Right renal pelvis (tissue), 4 donors: ENCODE data around the gene SDCBP2. TPM values are rescaled to one million over a fixed set of nuclear protein-coding genes. Genes with fewer than 3 reads are reported as not detected.

Experiments
- DNase-seq, 4 donors: peaks; one replicate each; pipeline ENCODE4 v3.0.0-alpha.2; 2013; ENCODE audit warnings: low read depth in 4 of 4, low spot score in 3 of 4, missing footprints in 1 of 4
- polyA plus RNA-seq, 4 donors: library from polyadenylated mRNA; unstranded; fragments of 120-200 nt; gene quantifications; one replicate each; pipeline ENCODE4 v1.2.1, GENCODE V29; 2013; ENCODE audit not compliant: insufficient read length in 4 of 4

The SDCBP2 gene
- polyA plus RNA-seq, 4 donors = 1.7 to 3.8 (median 2.4) TPM

GRCh38 chr20:1298888-1299511, 29.9 kb downstream of the SDCBP2 start:
- no peak for DNase-seq

GRCh38 chr20:1298166-1298565, 30.8 kb downstream of the SDCBP2 start:
- no peak for DNase-seq

DNA sequence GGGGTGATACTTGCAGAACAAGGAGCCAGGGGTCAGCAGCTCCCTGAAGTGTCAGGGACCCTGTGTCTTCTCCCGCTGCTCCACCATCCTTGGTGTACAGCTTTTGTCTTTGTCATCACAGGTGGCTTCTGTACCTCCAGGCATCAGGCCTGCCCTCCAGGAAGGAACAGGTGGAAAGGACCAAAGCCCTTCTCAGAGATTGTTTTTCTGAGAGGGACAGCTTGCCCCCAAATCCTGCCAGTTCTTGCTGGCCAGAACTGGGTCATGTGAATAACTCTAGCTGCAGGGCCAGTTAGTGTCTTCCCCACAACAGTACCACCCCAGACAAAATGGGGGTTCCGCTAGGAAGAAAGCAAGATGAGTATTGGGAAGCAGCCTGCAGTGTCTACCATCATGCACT, 31.5 kb downstream of the SDCBP2 start:
- no peak for DNase-seq

GRCh38 chr20:1296922-1297321, 32.0 kb downstream of the SDCBP2 start:
- DNase-seq = no peak

DNA sequence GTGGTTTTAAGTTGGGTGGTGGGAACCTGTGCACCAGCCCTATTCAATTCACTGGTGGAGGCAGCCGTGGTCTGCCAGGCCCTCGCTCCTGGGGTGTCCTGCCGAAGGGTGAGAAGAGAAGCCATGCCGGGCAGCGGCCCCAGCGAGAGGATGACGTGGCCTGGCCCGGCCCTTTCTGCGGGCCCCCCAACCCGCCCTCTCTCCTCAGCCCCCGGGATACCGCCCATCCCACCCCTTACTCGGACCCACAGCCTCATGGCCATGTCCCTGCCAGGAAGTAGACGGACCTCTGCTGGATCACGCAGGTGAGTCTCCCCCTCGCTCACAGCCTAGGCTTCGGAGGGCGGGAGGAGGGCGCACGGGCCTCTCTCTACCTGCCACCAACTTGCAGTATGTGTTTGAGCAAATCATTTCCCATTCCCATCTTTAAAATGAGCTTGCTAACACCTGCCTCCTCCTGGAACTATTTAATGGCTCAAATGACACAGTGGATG, 32.8 kb downstream of the SDCBP2 start:
- no peak for DNase-seq

DNA sequence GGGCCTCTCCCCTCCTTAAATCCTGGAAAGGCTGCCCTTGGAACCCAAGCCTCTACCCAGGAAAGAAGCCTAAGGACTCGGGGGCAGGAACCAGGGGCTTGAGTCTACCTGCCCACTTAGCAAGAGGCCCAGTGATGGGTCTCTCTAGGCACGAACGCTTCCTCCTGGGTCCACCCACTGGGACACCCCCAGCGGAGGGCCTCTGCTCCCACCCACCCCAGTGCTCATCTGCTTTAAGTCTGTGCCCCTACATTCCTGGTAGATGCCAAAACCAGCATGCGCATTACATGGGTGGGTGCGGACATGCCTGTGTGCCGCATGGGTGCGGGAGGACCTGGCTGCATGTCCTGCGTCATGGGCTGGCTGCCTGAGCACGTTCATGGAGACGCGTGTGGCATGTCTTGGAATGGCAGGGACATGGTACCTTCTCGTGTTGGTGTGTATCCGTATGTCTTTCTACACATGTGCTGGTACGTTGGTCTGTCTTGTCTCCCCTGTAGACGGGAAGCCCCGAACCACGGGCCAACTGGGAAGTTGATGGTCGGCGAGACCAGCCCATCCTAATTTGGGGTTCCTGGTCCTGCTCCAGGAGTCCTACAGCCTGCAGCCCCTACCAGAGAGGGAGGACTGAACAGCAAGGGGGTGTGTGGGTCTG, 33.5 kb downstream of the SDCBP2 start:
- no peak for DNase-seq

GRCh38 chr20:1294497-1294896, 34.4 kb downstream of the SDCBP2 start:
- no peak for DNase-seq

GRCh38 chr20:1293641-1294379, 35.1 kb downstream of the SDCBP2 start:
- DNase-seq = no peak

- no peak for DNase-seq
Measured at GRCh38 chr20:1292620-1293019, 36.3 kb downstream of the SDCBP2 start.

DNA sequence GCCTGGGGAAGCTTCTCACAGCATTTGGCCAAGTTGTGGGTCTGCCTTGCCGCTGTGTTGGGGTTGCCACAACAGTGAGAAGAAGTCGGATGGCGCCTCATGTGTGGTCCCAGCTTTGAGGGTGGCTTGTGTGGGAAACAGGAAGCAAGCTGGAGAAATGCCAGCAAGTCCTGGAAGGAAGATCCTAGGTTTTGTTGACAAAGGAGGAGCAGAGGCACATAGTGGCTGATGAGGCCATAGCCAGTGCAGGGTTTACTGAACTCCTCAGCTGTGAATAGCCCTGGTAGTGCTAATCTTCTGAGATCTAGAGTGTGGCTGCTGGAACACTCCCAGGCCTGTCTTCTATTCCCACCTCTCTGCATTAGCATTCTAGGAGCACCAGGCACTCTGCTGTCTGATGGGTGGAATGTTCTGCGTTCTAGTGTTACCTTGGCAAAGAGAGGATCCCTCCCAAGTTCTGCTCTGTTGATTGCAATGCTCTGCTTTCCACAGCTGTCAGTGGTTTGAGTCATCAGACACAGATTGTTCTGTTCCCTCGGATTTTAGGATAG, 37.7 kb downstream of the SDCBP2 start:
- no peak for DNase-seq

DNA sequence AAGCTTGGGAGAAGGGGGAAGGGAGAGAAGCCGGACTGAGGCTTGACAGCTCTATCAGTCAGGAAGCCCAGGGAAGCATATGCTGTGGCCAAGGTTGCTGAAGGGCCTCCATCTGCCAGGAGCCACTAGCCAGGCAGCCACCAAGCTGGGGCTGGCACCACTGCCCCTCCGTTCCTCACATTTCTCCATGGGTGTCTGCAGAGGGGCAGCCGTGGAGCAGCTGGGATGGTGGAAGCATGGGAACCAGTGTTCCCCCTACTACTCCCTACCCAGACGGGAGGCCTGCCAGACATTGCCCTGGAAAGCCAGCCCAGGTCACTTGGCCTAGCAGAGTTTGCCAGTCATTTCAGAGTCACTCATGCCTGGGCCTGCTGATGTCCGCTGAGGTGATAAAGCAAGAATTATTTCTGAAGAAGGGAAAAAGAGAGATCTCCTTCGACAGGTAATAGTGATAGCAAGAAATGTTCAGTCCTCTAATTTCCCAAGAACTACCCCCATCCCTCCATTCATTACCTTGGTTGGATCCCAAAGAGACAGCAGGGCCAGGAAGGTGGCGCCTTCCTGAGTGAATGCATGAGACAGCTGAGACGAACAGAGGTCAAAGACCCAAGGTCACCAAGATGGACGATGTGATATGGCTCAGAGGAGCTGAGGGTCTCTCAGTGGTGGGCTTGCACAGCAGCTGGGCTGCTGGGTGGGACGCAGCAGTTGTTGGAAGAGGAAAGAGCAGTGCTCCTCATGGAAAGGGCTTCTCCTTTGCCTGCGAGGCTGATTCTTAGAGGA, 41.0 kb downstream of the SDCBP2 start:
- no peak for DNase-seq

- DNase-seq = no peak
Measured at GRCh38 chr20:1287306-1287705, 41.6 kb downstream of the SDCBP2 start.

- DNase-seq = no peak
Measured at GRCh38 chr20:1286267-1287024, 42.5 kb downstream of the SDCBP2 start.

DNA sequence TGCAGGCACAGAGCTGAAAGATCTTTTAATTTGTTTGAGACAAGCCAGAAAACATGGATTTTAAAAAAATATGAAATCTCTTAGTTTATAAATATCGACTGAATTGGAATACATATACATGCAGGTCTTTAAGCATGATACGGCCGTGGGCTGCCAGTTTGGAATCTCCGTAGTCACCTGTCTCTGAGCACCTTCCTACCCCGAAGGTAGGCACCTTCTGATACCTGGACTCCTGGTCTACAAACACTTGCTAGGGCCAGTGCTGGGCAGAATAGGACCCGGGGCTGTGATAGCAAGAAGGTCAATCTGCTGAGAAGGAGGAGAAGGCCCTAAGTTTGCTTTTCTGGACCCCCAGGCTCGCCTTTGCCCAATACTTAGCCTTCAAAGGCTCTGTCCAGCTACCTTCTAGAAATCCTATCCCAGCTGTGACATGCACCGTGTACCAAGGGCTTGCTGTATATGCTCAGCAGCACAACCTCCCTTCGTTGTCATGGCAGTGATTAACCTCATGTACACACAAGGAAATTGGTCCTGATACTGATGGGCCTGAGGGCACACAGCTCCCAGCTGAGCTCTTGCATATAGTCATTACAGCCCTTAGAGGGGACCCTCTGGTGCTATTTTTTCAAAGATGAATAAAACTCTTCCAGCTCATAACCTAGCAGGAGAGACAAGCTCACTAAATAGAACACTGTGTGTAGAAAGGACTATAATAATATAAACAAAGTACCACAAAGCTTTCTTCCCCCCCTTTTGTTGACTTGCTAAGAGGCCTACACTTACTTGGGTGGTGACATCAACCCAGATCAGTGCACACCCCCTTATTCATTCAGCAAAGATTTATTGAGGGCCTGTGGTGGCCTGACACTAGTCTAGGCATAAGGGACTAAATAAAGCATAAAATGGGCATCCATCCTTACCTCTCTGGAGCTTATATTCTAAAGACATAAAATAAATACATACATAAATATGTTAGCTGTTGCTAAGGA, 45.1 kb downstream of the SDCBP2 start:
- no peak for DNase-seq

DNA sequence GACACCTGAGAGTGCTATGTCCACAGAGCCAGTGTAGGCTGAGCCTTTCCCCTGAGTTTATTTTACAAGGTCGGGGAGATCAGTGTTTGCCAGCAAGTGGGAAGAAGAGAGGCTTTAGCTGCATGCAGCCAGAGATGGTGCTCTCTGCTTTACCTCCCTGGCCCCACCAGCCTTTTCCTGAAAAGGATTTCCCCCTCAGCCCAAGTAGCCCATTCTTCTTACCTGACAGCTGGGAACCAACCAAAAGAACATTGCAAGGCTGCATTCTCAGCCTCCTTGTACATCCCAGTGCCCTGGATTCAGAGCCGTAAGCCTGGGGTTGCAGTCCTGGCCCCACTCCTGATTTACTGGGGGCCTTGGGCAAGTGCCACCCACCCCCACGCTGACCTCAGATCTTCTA, 46.0 kb downstream of the SDCBP2 start:
- no peak for DNase-seq

DNA sequence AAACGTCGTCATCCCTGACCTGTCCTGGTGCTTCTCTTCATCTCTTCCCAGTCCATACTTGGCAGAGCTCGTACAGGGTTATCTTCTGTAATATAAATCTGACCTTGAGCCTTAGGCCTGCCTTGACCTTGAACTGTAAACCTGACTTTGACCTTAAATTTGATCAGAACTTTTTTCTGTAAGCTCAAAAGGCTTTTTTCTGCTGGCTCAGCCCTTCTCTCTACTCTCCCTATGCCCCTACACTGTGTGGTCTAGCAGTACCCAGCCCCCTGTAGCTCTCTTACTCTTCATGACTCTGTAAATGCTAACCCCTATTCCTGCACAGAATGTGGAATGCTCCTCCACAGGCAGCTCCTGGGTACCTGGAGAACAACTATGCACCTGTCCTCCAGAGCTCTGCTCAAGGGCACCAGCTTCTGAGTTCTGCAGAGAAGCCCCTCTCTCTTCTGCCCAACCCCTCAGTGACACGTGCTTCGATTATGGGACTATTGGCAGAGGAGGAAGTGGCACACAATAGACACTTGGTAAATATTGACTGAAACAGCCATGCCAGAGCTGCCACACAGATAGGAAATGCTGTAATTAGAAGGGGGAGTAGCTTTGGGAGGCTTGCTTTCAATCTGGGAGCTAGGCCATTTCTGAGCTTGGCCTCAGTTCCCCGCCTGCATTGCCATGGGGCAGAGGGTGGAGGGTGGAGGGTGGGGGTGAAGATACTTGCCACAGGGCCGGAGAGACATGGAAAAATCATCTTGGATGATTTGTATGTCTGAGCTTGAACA, 47.5 kb downstream of the SDCBP2 start:
- DNase-seq = no peak

DNA sequence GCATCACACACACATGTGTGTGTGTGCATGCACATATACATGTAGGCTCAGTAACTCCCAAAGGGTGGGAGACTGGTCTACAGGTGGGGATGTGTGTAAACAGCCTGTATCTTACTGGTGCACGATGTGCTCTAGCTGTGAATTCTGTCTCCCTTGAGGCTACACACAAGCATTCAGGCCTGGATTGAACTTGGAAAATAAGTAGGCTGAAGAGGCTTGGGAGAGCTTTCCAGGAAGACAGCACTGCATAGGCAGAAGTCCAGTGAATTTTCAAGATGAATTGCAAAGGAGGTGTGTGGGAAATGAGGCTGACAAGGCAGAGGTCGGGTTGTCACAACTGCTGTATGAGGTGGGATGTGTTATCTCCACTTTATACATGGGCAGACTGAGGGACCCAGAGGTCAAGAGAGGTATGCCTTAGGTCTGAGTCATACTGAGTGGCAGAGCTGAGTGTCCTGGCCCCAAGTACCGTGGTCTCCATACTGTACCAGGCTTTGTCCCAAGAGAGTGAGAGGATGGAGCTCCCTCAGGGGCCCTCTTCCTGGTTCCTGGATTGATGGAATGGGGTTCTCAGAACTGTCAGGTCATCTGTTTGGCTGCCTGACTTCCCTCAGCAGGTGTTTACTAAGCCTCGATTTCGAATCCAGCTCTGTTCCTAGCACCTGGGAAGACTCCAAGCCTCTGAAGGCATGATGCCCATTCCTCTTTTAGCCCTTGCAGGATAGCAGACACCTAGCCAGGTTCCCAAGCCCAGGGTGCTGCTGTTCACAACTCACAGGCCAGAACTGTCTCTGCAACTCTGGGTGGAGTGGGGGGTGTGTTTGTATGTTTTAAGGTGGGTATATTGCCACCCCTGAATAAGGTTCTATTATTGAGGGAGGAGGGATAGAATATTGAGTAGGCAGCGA, 48.5 kb downstream of the SDCBP2 start:
- DNase-seq = no peak
